Measurements from ENCODE around the gene PLCB4. TPM values are rescaled to one million over a fixed set of nuclear protein-coding genes. Genes with fewer than 3 reads are reported as not detected.

The PLCB4 gene
- total and polyA plus RNA-seq, 7 donors: 0.90 to 6.7 (median 2.1) TPM

DNA sequence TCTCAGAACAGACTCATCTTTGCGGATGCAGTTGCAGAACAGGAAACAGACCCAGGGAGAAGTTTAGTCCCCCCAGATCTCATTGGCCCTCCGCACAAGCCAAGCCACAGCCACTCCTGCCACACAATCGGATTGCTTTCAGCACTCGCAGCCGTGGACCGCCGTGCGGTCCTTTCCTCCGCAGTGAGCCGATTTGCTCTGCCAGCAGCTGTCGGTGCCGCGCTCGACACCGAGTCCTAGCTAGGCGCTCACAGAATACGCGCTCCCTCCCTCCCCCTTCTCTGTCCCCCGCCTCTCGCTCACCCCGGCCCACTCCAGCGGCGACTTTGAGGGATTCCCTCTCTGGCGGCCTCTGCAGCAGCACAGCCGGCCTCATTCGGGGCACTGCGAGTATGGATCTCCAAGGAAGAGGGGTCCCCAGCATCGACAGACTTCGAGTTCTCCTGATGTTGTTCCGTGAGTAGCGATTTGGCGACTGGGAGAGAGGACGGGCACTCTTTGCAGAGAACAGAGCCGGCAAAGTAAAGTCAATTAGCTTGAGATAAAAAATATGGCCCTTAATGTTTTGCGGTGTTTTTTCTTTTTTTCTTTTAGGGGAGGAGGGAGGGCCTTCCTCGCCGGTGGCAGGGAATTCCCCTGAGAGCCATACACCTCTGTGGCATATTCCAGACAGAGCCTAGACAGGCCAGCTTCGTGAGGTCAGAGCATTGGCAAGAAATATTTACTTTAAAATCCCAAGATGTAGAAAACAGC is 445.8 kb downstream of the PLCB4 start, which contains the start of gene LAMP5:
Gene LAMP5, plus strand, starts transcription at position 130 of the 753 bp plus-strand sequence. Its CDS starts 263 bp downstream, at position 393.
- Histone ChIP-seq H3K27me3 (ENCODE audit: insufficient read depth in 3 of 3, low read length in 2 of 3) (peaks cover 13 to 69% (median 16%) of the 10 kb centered on the region in 3 donors), H3K27ac (no peak within 1 kb of the TSS), H3K36me3 (ENCODE audit: insufficient read depth in 1 of 2, low read depth in 1 of 2) (no peaks in the 10 kb centered on the region), H3K9me3 (no peaks in the 10 kb centered on the region), H3K4me3 (peak within 1 kb of the TSS; percentile 30), H3K4me1 (no peaks in the 10 kb centered on the region)
- TF ChIP-seq CTCF (IDR thresholded peaks at IDR 0.05): no peak
- ATAC-seq (peak in 1 of 4 donors; percentile 51), DNase-seq (no peak)
- WGBS, 3 donors: 0 to 1% (median 0%) methylated on average over 38 of the region's 38 CpGs
- intact Hi-C loops (cut with DNase I): no loop called here

DNA sequence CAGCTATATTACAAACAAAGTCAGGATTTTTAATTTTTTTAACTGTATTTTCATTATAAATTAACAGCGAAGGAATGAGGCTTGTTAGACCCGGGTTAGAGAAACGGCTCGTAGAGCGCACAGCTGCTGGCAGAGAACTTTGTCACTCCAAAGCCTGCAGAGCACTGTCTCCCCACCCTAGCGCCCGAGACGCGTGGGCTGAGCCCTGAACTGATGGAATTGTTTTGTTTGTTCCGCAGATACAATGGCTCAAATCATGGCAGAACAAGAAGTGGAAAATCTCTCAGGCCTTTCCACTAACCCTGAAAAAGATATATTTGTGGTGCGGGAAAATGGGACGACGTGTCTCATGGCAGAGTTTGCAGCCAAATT is 446.3 kb downstream of the PLCB4 start:
- no peak for ATAC-seq
- no peak for DNase-seq
- H3K27me3 ChIP-seq (ENCODE audit: insufficient read depth in 3 of 3, low read length in 2 of 3): peaks cover 13 to 69% (median 16%) of the 10 kb centered on the region in 3 donors
- H3K9me3 ChIP-seq: no peaks in the 10 kb centered on the region
- H3K36me3 ChIP-seq (ENCODE audit: insufficient read depth in 1 of 2, low read depth in 1 of 2): no peaks in the 10 kb centered on the region
- 2% methylated on average over 13 of the region's 13 CpGs for WGBS, 3 donors
- TF ChIP-seq CTCF (IDR thresholded peaks at IDR 0.05): no peak
- H3K4me1 ChIP-seq: no peaks in the 10 kb centered on the region
- H3K27ac ChIP-seq: no peak overlapping the region
- H3K4me3 ChIP-seq: no peak overlapping the region
- intact Hi-C loops (cut with DNase I): no loop called here

- 2 to 3% (median 2%) methylated on average over 38 of the region's 38 CpGs for WGBS, 3 donors
- ATAC-seq (no peak), DNase-seq (no peak)
- TF ChIP-seq CTCF (IDR thresholded peaks at IDR 0.05): no peak
- intact Hi-C loops (cut with DNase I): no loop called here
- H3K4me1 ChIP-seq: no peaks in the 10 kb centered on the region
- H3K27me3 ChIP-seq (ENCODE audit: insufficient read depth in 3 of 3, low read length in 2 of 3): peaks cover 9 to 68% (median 17%) of the 10 kb centered on the region in 3 donors
- peak overlapping the region; percentile 22 for H3K4me3 ChIP-seq
- H3K9me3 ChIP-seq: no peaks in the 10 kb centered on the region
- H3K27ac ChIP-seq: no peak overlapping the region
- no peaks in the 10 kb centered on the region for H3K36me3 ChIP-seq (ENCODE audit: insufficient read depth in 1 of 2, low read depth in 1 of 2)
These were observed 446.9 kb downstream of the PLCB4 start for GRCh38 chr20:9515741-9516233.

- no peak overlapping the region for H3K27ac ChIP-seq
- H3K4me1 ChIP-seq: no peaks in the 10 kb centered on the region
- peak overlapping the region; percentile 22 for H3K4me3 ChIP-seq
- TF ChIP-seq CTCF (IDR thresholded peaks at IDR 0.05): no peak
- ATAC-seq: no peak
- no peaks in the 10 kb centered on the region for H3K9me3 ChIP-seq
- no peak for DNase-seq
- no peaks in the 10 kb centered on the region for H3K36me3 ChIP-seq (ENCODE audit: insufficient read depth in 1 of 2, low read depth in 1 of 2)
- WGBS, 3 donors: 4 to 6% (median 6%) methylated on average over 28 of the region's 28 CpGs
- H3K27me3 ChIP-seq (ENCODE audit: insufficient read depth in 3 of 3, low read length in 2 of 3): peaks cover 6 to 69% (median 19%) of the 10 kb centered on the region in 3 donors
- intact Hi-C loops (cut with DNase I): no loop called here
These were observed 447.5 kb downstream of the PLCB4 start for GRCh38 chr20:9516234-9516871.

All from psoas muscle (tissue), 8 donors.